Measurements from ENCODE around the gene DYNC1I1.

- TF ChIP-seq, protein P1, sequence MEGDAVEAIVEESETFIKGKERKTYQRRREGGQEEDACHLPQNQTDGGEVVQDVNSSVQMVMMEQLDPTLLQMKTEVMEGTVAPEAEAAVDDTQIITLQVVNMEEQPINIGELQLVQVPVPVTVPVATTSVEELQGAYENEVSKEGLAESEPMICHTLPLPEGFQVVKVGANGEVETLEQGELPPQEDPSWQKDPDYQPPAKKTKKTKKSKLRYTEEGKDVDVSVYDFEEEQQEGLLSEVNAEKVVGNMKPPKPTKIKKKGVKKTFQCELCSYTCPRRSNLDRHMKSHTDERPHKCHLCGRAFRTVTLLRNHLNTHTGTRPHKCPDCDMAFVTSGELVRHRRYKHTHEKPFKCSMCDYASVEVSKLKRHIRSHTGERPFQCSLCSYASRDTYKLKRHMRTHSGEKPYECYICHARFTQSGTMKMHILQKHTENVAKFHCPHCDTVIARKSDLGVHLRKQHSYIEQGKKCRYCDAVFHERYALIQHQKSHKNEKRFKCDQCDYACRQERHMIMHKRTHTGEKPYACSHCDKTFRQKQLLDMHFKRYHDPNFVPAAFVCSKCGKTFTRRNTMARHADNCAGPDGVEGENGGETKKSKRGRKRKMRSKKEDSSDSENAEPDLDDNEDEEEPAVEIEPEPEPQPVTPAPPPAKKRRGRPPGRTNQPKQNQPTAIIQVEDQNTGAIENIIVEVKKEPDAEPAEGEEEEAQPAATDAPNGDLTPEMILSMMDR (IDR thresholded peaks at IDR 0.05), result no peak
- TF ChIP-seq EZH2 (IDR thresholded peaks at IDR 0.05), result no peak
Measured at GRCh38 chr7:96074871-96075270, 302.5 kb downstream of the DYNC1I1 start.
